Motor neuron (in vitro differentiated cells): ENCODE data around the gene TUBG1. TPM values are rescaled to one million over a fixed set of nuclear protein-coding genes. Genes with fewer than 3 reads are reported as not detected.
A peak's percentile ranks its signal among the peaks of the same experiment; 100 is the strongest.

Experiments used
- ATAC-seq, 8 experiments: fragments of 200-7000 bp; cut with Tn5 transposase; replicated peaks in 6 of 8; 2 replicates each; pipeline ENCODE4 v1.8.0; 2021; ENCODE audit warnings: mild to moderate bottlenecking in 8 of 8, moderate library complexity in 8 of 8
- H3K27ac ChIP-seq, 2 donors: fragments of 250-450 bp; sonication (Bioruptor Pico); 2 replicates each; pipeline ENCODE4 v1.9.0; 2021; ENCODE audit warnings: antibody characterized with exemption in 2 of 2, mild to moderate bottlenecking in 2 of 2, moderate library complexity in 1 of 2
- H3K4me1 ChIP-seq, 2 donors: fragments of 250-450 bp; sonication (Bioruptor Pico); replicated peaks in 1 of 2; 2 replicates each; pipeline ENCODE4 v1.6.1; 2021; ENCODE audit warnings: antibody characterized with exemption in 2 of 2, mild to moderate bottlenecking in 2 of 2, moderate library complexity in 1 of 2
- H3K4me3 ChIP-seq, 5 donors: fragments of 250-450 bp; sonication (Bioruptor Pico); 2 replicates each; pipeline ENCODE4 v1.9.0; 2021; ENCODE audit warnings: antibody characterized with exemption in 5 of 5, mild to moderate bottlenecking in 5 of 5, moderate library complexity in 4 of 5
- WGBS, 10 experiments: fragments of 450-650 bp; shearing (Covaris generic); methylation state at CpG; one replicate each; pipeline ENCODE4 v1.0.0; 2022; 5-methylcytosine and 5-hydroxymethylcytosine counted together
- in situ Hi-C, 9 experiments: fragments of 400-800 bp; cut with MboI; loops; one replicate each; pipeline ENCODE4 v1.15.0; 2021; ENCODE audit warnings: low sequenced_read_pairs in 9 of 9, low pct_unique_long_range_greater_than_20kb in 2 of 9; ENCODE audit not compliant: unreplicated experiment in 9 of 9
- total RNA-seq, 8 experiments: library from RNA; unstranded; fragments of 300-600 nt; gene quantifications; 2 replicates each; pipeline versions ENCODE4 v1.2.3 to v1.2.4, GENCODE V29; 2022

The TUBG1 gene
- total RNA-seq, 8 experiments from 2014 or later, result 24.7 to 67.7 (median 39.3) TPM

DNA sequence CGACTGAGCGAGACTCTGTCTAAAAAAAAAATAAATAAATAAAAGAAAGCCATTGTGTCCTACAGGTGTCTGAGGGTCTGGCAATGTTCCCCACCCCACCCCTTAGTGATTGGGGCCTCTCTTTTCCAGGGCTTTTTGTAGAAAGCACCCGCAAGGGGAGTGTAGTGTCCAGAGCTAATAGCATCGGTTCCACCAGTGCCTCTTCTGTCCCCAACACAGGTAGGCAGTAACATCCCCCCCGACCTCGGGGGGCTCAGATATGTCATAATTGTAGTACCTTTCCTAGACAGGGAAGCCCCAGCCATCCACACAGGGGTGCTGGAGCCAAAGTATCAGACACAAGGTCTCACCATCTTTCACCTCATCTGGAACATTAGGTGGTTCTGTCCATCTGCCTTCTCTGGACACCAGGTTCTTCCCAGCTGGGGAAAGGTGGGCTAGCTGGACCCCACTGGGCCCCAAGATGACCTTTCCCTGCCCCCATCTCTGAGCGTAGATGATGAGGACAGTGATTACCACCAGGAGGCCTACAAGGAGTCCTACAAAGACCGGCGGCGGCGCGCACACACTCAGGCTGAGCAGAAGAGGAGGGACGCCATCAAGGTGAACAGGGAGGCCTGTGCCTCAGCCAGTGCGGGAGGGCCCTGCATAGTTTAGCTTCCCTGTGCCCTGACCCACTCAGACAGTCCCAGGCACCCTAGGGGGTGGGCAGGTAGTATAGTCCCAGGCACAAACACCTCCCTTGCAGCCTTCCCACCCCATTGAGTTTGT lies 41.0 kb upstream of the TUBG1 start:
- WGBS, 10 experiments, result 80 to 100% (median 93%) methylated on average over 1 to 6 of the region's 14 CpGs; no CpG with 5 or more reads in 6 of the 10 experiments

DNA sequence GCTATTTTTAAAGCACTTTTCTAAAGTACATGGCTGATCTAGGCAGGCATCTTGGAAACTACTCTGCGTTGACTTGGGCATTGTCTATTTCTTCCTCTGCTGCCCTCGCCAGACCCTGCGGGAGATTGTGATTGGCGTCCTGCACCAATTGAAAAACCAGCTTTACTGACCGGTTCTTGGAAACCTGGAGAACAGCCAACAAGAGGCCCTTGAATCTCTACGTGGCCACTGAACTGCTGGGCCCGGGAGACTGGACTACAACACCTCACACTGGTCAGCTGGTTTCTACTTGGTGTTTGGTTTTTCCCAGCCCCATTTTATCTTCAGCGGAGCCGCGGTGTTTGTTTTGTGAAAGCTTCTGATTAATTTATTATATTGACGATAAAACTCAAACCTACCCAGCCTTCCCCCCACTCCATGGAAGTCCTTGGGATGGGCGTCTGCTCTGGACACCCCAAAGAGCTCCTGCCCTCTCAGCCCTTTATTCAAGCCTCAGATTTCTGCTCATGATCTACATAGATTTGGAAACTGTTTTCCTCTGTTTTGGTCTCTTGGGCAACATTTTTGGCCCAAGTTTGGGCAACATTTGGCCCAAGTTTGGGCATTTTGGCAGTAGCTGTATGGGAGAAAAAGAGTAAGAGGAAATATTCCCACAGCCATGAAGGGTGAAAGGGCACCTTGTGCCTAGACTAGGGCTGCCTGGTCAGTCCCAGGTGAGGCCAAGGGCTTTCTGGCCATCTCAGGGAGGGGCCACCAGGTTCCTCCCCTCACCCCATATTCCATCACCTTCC lies 37.9 kb upstream of the TUBG1 start:
- in situ Hi-C loops, result no loop called here
- H3K27ac ChIP-seq, result no peak overlapping the region
- no peak overlapping the region for H3K4me3 ChIP-seq
- WGBS, 10 experiments, result 83 to 100% (median 89%) methylated on average over 1 to 9 of the region's 12 CpGs; no CpG with 5 or more reads in 2 of the 10 experiments
- H3K4me1 ChIP-seq, result peaks cover 8 to 10% of the 10 kb centered on the region in 2 donors
- no peak for ATAC-seq

More for the DNA sequence above, 41.0 kb upstream of the TUBG1 start:
- no peak for ATAC-seq
- in situ Hi-C loops, result no loop called here
- H3K27ac ChIP-seq, result no peak overlapping the region
- H3K4me3 ChIP-seq, result peak overlapping the region in 1 of 5 donors; percentile 81
- H3K4me1 ChIP-seq, result peaks cover 13 to 17% of the 10 kb centered on the region in 2 donors

DNA sequence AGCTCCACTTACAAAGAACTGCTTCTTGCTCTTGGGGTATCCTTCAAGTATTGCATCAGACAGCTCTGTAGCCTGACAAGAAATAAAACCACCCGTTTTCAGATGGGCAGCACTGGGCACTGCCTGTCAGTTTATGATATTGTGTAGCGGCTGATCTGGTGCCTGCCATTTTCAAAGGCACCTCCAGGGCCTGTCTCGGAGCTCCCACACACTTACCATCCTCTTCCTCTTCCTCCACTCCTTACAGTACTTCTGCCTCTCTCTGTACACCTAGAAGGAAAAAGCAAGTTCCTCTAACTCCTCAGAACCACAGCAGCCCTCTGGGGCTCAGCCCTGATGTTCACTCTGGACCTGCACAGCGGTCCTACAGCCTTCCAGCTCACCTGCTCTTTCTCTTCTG lies 36.4 kb upstream of the TUBG1 start:
- in situ Hi-C loops, result no loop called here
- Histone ChIP-seq H3K4me1 (peaks cover 6 to 8% of the 10 kb centered on the region in 2 donors), H3K4me3 (no peak overlapping the region), H3K27ac (no peak overlapping the region)
- no peak for ATAC-seq
- WGBS, 10 experiments, result 50 to 100% (median 92%) methylated on average over 1 to 3 of the region's 4 CpGs; no CpG with 5 or more reads in 5 of the 10 experiments

DNA sequence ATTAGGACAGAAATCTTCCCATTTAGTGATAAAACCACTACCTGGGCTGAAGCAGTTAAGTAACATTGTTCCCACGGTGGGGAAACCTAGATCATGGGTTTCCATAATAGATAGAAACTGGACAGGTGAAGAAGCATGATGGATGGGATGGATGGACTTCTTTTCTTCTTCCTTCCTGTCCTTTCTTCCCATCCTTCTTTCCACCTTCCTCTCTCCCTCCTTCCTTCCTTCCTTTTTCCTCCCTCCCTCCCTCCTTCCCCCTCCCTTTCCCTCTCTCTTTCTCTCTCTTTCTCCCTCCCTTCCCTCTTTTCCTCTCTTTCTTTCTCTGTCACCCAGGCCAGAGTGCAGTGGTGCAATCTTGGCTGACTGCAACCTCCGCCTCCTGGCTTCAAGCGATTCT lies 35.0 kb upstream of the TUBG1 start:
- WGBS, 10 experiments, result 70 to 100% (median 90%) methylated on average over 1 to 3 of the region's 3 CpGs; no CpG with 5 or more reads in 3 of the 10 experiments
- ATAC-seq, result no peak
- in situ Hi-C loops, result no loop called here
- H3K27ac ChIP-seq, result no peak overlapping the region
- H3K4me3 ChIP-seq, result no peak overlapping the region
- peaks cover 7 to 8% of the 10 kb centered on the region in 2 donors for H3K4me1 ChIP-seq

DNA sequence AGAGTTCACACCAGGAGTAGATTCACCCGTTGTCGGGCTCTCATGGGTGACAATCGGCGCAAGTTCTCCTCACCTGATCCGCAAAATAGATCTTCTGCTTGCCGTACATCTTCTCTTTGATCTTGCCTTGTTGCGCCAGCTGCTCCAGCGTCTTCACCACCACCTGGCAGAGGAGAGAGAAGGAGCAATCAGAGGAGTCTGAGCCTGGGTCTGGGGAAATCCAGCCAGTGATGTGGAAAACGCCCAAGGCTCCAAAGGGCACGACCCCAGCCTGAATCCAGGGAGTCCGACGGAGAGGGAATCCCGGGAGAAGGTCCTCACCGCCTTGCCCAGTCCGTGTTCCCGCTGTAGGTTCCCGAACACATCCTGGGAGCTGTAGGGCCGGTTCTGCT lies 32.3 kb upstream of the TUBG1 start:
- peaks cover 7 to 8% of the 10 kb centered on the region in 2 donors for H3K4me1 ChIP-seq
- ATAC-seq, result peak in 3 of 8 experiments; percentile 15 to 49 (median 18)
- in situ Hi-C loops, result loop anchor here in 1 of 9 experiments (25.0 kb wide), 1 partner anchor 90 kb away; no protein-coding TSS in a partner anchor
- peak overlapping the region; percentile 58 to 74 (median 65) for H3K4me3 ChIP-seq
- H3K27ac ChIP-seq, result peak overlapping the region in 1 of 2 donors; percentile 9
- WGBS, 10 experiments, result 0 to 13% (median 0%) methylated on average over 2 to 6 of the region's 18 CpGs; no CpG with 5 or more reads in 5 of the 10 experiments

DNA sequence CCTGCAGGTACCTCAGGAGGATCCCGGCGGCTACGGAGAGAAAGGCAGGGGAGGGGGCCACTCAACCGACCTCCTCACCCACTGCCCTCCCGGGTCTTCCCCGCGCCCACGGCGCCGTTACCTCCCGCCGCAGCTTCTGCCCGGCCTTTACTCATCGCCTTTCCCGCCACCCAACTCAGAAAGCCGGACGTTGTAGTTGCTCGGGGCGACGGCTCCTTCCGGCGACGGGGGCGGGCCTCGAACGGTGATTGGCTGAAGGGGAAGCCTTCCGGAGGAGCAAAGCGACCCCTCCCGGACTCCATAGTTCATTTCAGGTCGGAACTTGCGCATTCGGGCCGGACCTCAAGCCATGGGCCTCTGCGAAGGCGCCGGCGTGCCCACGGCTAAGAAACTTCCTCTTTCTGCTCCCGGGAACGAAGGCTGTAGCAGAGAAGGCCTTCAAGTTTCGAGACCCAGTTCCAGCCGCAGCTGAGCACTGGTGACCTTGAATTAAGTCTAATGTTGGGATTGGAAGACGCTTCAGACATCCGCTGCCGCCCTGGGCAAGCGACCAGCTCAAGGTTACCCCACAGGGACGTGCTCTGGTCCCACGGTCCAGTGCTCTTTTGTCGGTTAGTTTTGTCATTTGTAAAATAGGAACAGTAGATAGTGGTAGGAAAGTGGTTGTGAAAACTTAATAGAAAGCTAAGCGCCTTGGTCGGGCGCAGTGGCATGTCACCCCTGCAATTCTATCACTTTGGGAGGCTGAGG lies 31.8 kb upstream of the TUBG1 start, which contains the start of gene PSMC3IP:
PSMC3IP (minus strand) TSS at position 198 of the 750 bp plus-strand sequence; CDS start at position 155, 43 bp downstream.
- Histone ChIP-seq H3K4me3 (peak within 1 kb of the TSS; percentile 58 to 74 (median 65)), H3K4me1 (peaks cover 7 to 8% of the 10 kb centered on the region in 2 donors), H3K27ac (peak within 1 kb of the TSS in 1 of 2 donors; percentile 11)
- in situ Hi-C loops, result loop anchor here in 1 of 9 experiments (25.0 kb wide), 1 partner anchor 90 kb away; no protein-coding TSS in a partner anchor
- WGBS, 10 experiments, result 0 to 5% (median 0%) methylated on average over 1 to 8 of the region's 52 CpGs; no CpG with 5 or more reads in 1 of the 10 experiments
- peak; percentile 88 to 93 (median 90) for ATAC-seq

DNA sequence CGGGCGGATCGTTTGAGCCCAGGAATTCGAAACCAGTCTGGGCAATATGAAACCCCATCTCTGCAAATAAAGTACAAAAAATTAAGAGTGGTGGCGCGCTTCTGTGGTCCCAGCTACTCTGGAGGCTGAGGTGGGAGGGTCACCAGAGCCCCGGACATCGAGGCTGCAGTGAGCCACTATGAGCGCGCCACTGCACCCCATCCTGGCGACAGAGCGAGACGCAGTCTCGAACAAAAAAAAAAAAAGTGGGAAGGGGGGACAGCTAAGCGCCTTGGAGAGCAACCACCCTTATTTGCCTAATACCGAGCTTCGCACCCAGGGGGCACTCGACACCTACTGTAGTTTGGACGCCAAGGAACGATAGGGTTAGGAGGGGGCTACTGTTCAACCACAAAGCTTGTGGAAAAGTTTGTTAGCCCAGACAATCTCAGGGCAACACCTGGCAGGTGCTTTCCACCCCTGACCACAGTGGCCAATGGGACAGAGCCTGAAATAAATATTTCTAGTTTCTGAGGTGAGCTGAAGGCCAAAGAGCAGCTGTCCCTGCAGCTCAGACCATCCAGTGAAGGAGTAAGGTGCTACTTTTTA lies 31.1 kb upstream of the TUBG1 start:
- 0 to 7% (median 0%) methylated on average over 2 to 10 of the region's 20 CpGs; no CpG with 5 or more reads in 2 of the 10 experiments for WGBS, 10 experiments
- ATAC-seq, result peak; percentile 21 to 75 (median 68)
- Histone ChIP-seq H3K4me1 (peaks cover 7 to 8% of the 10 kb centered on the region in 2 donors), H3K4me3 (peak overlapping the region; percentile 58 to 74 (median 65)), H3K27ac (peak overlapping the region in 1 of 2 donors; percentile 11)
- in situ Hi-C loops, result loop anchor here in 1 of 9 experiments (25.0 kb wide), 1 partner anchor 91 kb away; no protein-coding TSS in a partner anchor

DNA sequence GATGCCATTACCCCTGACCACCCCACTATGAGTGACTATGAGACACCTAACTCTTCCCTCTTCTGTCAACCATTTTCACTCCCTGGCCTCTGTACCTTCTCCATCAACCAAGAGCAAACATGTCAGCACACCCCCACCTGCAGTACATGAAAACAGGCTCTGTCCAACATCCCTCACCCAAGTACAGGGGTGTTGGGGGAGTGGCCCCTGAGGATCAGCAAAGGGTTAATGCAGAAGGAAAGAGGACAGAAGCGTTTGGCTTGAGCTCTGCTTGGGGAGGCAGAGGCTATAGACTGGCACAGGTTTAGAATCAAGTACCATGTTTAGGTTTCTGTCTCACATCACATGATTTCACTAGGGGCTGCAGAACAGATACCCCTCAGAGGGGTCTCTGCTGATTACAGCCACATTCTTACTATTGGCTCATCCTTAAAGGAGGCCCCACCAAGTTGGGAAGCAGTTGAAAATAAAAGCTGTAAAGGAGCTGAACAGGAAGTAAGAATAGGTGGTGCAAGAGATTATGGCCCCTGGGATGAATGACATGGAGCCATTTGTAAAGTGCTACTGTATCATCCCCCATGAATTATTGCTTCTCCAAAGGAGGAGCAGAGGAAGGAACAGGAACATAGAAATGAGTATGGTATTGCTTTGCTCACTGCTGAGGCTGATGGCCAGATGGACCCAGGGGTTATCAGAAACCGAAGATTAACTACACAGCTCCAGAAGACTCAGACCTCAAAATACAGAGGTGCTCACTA lies 29.5 kb upstream of the TUBG1 start:
- H3K27ac ChIP-seq, result no peak overlapping the region
- WGBS, 10 experiments, result 0 to 100% (median 14%) methylated on average over 1 of the region's 2 CpGs; no CpG with 5 or more reads in 5 of the 10 experiments
- ATAC-seq, result no peak
- H3K4me3 ChIP-seq, result no peak overlapping the region
- H3K4me1 ChIP-seq, result peaks cover 7 to 8% of the 10 kb centered on the region in 2 donors
- in situ Hi-C loops, result loop anchor here in 1 of 9 experiments (25.0 kb wide), 1 partner anchor 93 kb away; no protein-coding TSS in a partner anchor

DNA sequence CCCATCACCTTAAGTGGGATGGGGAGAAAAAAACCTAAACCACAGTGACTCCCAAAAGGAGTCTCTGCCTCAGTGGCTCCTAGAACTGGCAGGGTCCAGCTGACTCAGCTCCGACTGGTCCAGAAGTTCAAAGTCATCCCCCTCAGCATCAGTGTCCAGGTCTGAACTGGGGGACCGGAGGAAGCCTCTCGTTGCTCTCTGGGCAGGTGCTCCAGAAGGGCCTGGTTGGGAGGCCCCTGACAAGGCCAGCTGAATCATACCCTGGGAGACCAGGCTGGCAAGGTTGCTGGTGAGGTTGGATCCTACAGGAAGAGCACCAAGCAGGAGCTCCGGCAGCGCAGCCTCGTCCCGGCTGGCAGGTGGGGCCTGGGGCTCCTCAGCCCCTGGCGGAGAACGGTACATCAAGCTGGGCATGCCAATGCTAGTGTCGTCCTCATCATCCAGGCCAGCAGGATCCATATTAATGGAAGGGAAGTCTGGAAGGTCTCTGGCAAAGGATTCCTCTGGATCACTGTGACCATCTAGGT lies 27.7 kb upstream of the TUBG1 start:
- 50 to 100% (median 98%) methylated on average over 1 to 8 of the region's 10 CpGs; no CpG with 5 or more reads in 5 of the 10 experiments for WGBS, 10 experiments
- Histone ChIP-seq H3K4me1 (peaks cover 5% of the 10 kb centered on the region in 2 donors), H3K4me3 (no peak overlapping the region), H3K27ac (no peak overlapping the region)
- no peak for ATAC-seq
- in situ Hi-C loops, result loop anchor here in 1 of 9 experiments (25.0 kb wide), 1 partner anchor 95 kb away; no protein-coding TSS in a partner anchor

DNA sequence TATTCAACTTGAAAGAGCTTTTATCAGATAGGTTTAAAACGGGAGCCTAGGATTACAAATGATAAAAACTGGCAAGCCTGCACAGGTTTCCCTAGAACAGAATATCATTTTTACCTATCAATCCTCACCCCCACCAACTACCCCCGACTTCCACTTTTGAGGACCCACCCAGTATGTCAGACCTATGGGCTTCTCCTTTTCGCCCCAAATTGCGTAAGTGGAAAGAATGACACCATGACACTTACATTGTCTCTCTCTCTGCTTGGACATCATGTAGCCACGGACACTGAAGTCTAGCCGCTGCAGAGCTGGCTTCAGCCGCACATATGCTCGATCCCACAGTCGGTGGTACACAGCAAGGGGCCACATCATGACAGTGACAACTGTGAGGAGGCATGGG lies 24.6 kb upstream of the TUBG1 start:
- ATAC-seq, result no peak
- no peak overlapping the region for H3K27ac ChIP-seq
- no peak overlapping the region for H3K4me3 ChIP-seq
- in situ Hi-C loops, result loop anchor here in 1 of 9 experiments (25.0 kb wide), 1 partner anchor 98 kb away; no protein-coding TSS in a partner anchor
- no peaks in the 10 kb centered on the region for H3K4me1 ChIP-seq
- WGBS, 10 experiments, result 38 to 100% (median 92%) methylated on average over 1 to 9 of the region's 9 CpGs; no CpG with 5 or more reads in 3 of the 10 experiments

DNA sequence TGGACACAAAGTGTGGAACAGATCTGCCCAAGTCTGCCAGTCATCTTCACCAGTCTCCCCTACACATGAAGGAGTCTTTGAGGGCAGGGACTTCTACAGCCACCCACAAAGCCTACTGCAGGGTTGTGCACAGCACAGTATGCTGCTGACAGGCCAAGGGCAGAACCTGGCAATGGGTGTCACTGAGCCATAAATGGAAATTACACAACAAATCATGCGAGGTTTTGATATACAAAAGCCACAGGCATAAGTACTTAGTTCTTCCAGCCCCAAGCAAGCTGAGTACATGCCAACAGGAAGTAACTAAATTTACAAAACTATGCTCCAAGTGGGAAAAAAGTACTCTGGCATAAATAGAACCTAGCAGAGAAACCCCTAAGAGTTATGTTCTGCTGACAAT lies 24.1 kb upstream of the TUBG1 start:
- in situ Hi-C loops, result loop anchor here in 1 of 9 experiments (25.0 kb wide), 1 partner anchor 98 kb away; no protein-coding TSS in a partner anchor
- peak in 3 of 8 experiments; percentile 59 to 100 (median 99) for ATAC-seq
- 0 to 100% (median 75%) methylated on average over 1 of the region's 1 CpG; no CpG with 5 or more reads in 5 of the 10 experiments for WGBS, 10 experiments

More for the DNA sequence above, 24.1 kb upstream of the TUBG1 start:
- no peak overlapping the region for H3K4me3 ChIP-seq
- H3K4me1 ChIP-seq, result no peaks in the 10 kb centered on the region
- no peak overlapping the region for H3K27ac ChIP-seq
